ENCODE results near the gene ADGRV1. TPM values are rescaled to one million over a fixed set of nuclear protein-coding genes. Genes with fewer than 3 reads are reported as not detected.

ADGRV1 gene
- total and polyA plus RNA-seq, 2 donors (not counting 3 experiments of a cell fraction or from before 2014, with no cell fraction given): 0.11 to 0.55 TPM

GRCh38 chr5:90947667-90948066 is 389.1 kb downstream of the ADGRV1 start:
- FAIRE-seq (no peak), DNase-seq (ENCODE audit: low read depth, low spot score) (no peak)
- Histone ChIP-seq H3K4me1 (ENCODE audit: control insufficient read depth, extremely low read depth, insufficient read depth, low read length) (no peaks in the 10 kb centered on the region), H4K20me1 (replicated peaks; ENCODE audit: control insufficient read depth, extremely low read depth, insufficient read depth, low read length) (no peaks in the 10 kb centered on the region), H3K9me3 (replicated peaks; ENCODE audit: control insufficient read depth, insufficient read depth, low read length) (no peaks in the 10 kb centered on the region), H3K4me2 (ENCODE audit: insufficient read depth, low read length) (no peak overlapping the region), H3K27me3 (ENCODE audit: control insufficient read depth in 2 of 2, insufficient read depth in 2 of 2, low read length in 2 of 2) (no peaks in the 10 kb centered on the region), H3K27ac (ENCODE audit: insufficient read depth, low read depth, low read length) (no peak overlapping the region), H3K9me1 (replicated peaks; ENCODE audit: control insufficient read depth, extremely low read depth, insufficient read depth, low read length) (no peaks in the 10 kb centered on the region), H3K9ac (replicated peaks; ENCODE audit: extremely low read depth, insufficient read depth, low read length) (no peak overlapping the region), H3K36me3 (ENCODE audit: control insufficient read depth in 2 of 2, extremely low read depth in 1 of 2, insufficient read depth in 2 of 2, low read length in 2 of 2) (no peaks in the 10 kb centered on the region), H3K4me3 (replicated peaks in 1 of 3; ENCODE audit: insufficient read depth in 1 of 3, low read depth in 1 of 3, low read length in 3 of 3) (no peak overlapping the region), H3K79me2 (ENCODE audit: control insufficient read depth, insufficient read depth, low read length) (no peaks in the 10 kb centered on the region), H2AFZ (ENCODE audit: low read depth, low read length) (no peak overlapping the region)
- dilution Hi-C loops (cut with MboI; ENCODE audit: extremely low pct_ligation_motif_present, low sequenced_read_pairs) (loop anchor here (25.0 kb wide), 1 partner anchor 440 kb away; the partner anchor contains the start of gene ARRDC3), intact Hi-C loops (cut with micrococcal nuclease) (no loop called here)
- TF ChIP-seq FOS (IDR thresholded peaks at IDR 0.05; ENCODE audit: borderline replicate concordance, insufficient read depth, low read length): no peak
- TF ChIP-seq, protein P1, sequence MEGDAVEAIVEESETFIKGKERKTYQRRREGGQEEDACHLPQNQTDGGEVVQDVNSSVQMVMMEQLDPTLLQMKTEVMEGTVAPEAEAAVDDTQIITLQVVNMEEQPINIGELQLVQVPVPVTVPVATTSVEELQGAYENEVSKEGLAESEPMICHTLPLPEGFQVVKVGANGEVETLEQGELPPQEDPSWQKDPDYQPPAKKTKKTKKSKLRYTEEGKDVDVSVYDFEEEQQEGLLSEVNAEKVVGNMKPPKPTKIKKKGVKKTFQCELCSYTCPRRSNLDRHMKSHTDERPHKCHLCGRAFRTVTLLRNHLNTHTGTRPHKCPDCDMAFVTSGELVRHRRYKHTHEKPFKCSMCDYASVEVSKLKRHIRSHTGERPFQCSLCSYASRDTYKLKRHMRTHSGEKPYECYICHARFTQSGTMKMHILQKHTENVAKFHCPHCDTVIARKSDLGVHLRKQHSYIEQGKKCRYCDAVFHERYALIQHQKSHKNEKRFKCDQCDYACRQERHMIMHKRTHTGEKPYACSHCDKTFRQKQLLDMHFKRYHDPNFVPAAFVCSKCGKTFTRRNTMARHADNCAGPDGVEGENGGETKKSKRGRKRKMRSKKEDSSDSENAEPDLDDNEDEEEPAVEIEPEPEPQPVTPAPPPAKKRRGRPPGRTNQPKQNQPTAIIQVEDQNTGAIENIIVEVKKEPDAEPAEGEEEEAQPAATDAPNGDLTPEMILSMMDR (IDR thresholded peaks at IDR 0.05; ENCODE audit: extremely low read depth in 1 of 2, insufficient read depth in 1 of 2, low read depth in 1 of 2, low read length in 2 of 2): no peak
- no peak for TF ChIP-seq POLR2A (IDR thresholded peaks at IDR 0.05; ENCODE audit: low read depth, low read length)
- no peak for TF ChIP-seq GATA2 (IDR thresholded peaks at IDR 0.05; ENCODE audit: insufficient read depth, insufficient read length, low read depth, low read length)
- TF ChIP-seq, protein P2, sequence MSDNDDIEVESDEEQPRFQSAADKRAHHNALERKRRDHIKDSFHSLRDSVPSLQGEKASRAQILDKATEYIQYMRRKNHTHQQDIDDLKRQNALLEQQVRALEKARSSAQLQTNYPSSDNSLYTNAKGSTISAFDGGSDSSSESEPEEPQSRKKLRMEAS (IDR thresholded peaks at IDR 0.05; ENCODE audit: insufficient read depth, insufficient read length): no peak
- no peak for TF ChIP-seq POLR2AphosphoS5 (IDR thresholded peaks at IDR 0.05; ENCODE audit: insufficient read depth, low read depth, low read length)
- TF ChIP-seq JUN (IDR thresholded peaks at IDR 0.05; ENCODE audit: borderline replicate concordance, insufficient read depth, insufficient read length, low read depth): no peak
- no peak for TF ChIP-seq MYC (IDR thresholded peaks at IDR 0.05; ENCODE audit: low read depth, low read length)
- no peak for TF ChIP-seq EZH2 (IDR thresholded peaks at IDR 0.05; ENCODE audit: borderline replicate concordance, low read depth, low read length, severe bottlenecking)
- ChIA-PET CTCF (no interaction called here), POLR2A (no interaction called here)
- BruUV-seq (replicated peaks): no TSS peak
